M059J (cell line): Measurements from ENCODE around the gene OSBPL9. TPM values are rescaled to one million over a fixed set of nuclear protein-coding genes. Genes with fewer than 3 reads are reported as not detected.
A peak's percentile ranks its signal among the peaks of the same experiment; 100 is the strongest.
"Not testable (repeated sequence)": the region's sequence is repeated elsewhere in the genome, so short reads cannot be mapped to it uniquely, and the experiment has no call there.

Experiments used
- DNase-seq: peaks from one replicate; pipeline ENCODE4 v3.0.0-alpha.2; 2012; ENCODE audit warnings: low read depth
- total RNA-seq: library from RNA; depleted of rRNA; stranded (reverse); fragments of >200 nt; shearing (Covaris generic); gene quantifications from 2 replicates; pipeline ENCODE4 v1.2.3, GENCODE V29; 2014

Gene OSBPL9
- total RNA-seq, 1 experiment from 2014 or later = 109 TPM

DNA sequence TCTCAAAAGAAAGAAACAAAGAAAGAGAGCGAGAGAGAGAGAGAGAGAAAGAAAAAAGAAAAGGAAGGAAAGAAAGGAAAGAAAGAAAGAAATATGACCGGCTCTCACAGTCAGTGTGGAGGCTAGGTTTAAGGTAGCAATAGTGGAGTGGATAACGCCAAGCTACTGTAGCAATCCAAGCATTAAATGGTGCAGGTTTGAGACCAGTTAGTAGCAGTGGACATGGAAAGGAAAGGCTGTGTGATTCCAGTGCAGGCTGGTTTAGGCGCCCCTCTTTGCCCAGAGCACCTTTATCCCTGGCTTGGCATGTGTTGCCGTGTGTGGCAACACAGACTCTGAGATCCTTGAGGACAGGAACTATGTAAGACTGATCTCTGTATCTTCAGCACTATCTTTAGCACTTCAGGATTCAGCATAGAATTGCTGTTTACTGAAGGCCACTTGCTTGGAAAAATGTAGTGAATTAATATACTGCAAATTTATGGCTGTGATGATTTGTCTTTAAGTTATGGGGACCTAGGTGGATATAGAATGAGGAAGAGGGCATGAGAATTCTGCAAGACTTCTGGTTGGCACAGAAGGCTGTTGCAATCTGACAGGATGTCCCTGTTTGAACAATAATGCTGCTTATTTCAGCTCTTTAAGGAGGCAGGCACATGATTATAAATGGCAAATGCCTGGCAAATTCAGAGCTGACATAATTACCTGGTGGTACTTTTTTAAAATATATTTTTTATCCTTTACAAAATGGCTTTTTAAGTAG lies 10.8 kb upstream of the OSBPL9 start:
- DNase-seq = no peak

DNA sequence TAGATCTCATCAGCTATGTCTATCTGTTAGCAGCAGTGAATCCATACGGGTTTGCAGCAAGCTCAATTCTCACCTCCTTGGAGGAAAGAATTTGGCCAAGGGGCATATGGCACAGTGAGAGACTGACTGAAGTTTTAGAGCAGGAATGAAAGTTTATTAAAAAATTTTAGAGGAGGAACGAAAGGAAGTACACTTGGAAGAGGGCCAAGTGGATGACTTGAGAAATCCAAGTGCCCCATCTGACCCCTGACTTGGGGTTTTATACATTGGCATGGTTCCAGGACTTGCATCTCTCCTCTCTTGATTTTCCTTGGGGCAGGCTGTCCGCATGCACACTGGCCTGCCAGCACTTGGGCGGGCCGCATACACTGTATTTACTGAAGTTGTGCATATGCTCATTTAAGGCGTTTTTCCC lies 9.2 kb upstream of the OSBPL9 start:
- peak; percentile 69 for DNase-seq

DNA sequence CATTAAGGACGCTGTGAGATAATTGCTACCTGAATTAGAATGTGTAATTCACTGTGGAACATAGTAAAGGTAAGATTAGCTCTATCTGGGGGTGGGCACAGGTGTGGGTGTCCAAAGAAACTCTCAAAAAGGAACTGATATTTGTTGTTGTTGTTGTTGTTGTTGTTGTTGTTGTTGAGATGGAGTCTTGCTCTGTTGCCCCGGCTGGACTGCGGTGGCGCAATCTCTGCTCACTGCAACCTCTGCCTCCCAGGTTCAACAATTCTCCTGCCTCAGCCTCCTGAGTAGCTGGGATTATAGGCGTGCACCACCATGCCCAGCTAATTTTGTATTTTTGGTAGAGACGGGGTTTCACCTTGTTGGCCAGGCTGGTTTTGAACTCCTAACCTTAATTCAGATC lies 6.8 kb upstream of the OSBPL9 start:
- DNase-seq = not testable (repeated sequence)

DNA sequence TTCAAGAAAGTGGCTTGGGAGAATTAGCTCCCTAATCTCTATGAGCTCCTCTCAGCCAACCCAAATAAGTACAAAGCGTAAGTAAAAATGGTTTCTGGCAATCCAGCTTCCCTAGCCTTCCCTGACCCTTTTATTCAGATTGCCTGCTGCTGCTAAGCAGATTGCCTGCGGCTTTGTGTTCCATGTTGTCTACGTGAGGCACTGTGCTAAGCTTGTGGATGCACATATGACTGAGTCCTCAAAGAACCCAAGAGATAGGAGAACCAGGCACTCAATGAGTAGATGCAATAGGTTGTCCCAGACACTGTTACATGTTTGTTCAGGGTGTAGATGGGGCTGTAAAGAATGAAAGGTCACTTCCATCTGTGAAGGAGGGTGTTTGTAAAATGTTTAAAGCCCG lies 6.3 kb upstream of the OSBPL9 start:
- DNase-seq = no peak

DNA sequence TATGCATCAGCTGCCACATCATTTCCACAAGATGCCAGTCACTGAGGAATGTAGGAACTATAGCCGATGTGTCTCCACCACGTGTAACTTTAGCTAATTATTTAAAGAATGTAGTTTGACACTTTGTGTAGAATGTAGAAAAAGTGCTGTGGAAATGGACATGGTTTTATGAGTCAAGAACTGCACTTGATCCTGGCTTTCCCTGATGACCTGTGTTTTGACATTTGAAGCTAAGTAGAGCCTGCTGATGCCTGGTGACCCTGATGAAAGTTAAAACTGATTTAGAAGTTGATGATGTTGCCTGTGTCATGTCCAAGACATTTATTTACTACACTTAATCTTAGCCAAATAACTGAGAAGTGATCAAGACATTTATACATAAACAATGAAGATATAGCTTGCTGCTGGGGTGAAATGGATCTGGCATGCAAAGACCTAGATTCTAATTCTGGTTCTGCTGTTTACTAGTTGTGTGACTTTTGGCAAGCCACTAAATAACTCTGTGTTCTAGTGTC lies 4.4 kb upstream of the OSBPL9 start:
- peak; percentile 55 for DNase-seq

DNA sequence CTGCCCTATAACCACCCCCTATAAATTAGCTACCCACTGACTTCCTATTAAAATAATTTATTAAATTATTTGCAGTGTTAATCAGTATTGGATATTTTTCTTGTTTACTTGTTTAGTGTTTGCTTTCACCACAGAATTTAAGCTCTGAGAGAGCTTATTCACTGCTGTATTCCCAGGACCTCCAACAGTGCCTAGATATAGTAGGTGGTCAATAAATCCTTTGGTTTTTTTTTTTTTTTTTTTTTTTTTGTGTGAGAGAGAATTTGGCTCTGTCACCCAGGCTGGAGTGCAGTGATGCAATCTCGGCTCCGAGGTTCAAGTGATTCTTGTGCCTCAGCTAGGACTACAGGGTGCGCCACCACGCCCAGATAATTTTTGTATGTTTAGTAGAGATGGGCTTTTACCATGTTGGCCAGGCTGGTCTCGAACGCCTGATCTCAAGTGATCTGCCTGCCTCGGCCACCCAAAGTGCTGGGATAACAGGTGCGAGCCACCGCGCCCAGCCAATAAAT lies 1.1 kb upstream of the OSBPL9 start:
- no peak for DNase-seq

DNA sequence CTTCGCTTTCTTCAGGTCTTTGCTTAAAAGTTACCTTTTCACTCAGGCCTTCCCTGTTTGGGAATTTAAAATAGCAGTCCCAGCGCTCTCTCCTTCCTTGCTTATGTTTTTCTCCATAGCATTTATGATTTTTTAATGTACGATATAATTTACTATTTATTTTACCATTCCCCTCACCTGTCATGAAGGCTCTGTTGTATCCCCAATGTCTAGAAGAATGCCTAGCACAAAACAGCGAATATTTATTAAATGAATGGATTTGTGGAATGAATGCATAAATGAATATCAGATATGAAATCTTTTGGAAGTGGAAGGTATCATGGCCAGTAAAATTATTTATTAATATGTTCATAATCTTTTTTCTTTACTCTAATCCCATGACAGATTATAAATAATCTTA lies 402 bp upstream of the OSBPL9 start:
- DNase-seq = no peak

DNA sequence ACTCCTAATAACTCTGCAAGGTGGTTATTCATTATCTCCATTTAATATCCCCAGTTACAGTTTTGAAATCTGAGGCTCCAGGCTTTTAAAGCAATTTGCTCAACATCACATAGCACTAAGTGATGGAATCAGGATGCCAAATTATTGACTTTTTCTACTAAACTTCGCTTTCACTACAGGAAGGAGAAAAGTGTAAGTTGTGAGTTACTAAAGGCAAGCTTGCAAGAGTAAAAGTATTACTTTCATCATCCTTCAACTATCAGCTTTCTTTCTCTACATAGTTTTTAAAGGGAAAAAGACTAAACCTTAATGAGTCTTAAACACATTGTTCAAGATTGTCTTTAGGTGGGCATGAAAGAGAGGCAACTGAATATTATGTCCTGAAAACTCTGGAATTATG lies 1.8 kb downstream of the OSBPL9 start:
- DNase-seq = no peak

DNA sequence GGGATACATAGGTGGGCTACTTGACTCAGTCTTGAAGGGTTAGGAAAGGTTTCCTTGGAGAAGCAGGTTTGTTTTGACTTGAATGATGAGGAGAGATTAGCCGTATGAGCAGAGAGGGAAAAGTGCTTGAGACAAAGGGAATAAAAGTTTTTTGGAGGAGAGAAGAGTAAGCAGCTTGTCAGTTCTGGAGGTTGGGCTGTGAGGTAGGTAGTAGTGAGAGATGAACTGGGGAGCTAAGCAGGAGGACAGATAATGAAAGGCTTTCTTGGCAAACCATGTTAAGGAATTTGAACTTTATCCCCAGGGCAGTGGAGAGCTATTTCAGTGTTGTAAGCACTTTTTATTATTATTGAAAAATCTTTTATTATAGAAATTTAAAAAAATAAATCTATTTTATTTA lies 3.6 kb downstream of the OSBPL9 start:
- no peak for DNase-seq

DNA sequence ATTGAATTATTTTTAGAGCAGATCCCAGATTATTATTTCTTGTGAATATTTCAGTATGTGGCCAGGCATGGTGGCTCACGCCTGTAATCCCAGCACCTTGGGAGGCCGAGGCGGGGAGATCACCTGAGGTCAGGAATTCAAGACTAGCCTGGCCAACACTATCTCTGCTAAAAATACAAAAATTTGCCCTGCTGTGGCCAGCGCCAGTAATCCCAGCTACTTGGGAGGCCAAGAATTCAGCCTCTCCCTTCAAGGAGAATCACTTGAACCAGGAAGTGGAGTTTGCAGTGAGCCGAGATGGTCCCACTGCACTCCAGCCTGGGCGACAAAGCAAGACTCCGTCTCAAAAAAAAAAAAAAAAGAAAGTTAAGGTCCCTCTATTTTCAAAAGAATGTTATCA lies 4.3 kb downstream of the OSBPL9 start:
- DNase-seq = no peak

DNA sequence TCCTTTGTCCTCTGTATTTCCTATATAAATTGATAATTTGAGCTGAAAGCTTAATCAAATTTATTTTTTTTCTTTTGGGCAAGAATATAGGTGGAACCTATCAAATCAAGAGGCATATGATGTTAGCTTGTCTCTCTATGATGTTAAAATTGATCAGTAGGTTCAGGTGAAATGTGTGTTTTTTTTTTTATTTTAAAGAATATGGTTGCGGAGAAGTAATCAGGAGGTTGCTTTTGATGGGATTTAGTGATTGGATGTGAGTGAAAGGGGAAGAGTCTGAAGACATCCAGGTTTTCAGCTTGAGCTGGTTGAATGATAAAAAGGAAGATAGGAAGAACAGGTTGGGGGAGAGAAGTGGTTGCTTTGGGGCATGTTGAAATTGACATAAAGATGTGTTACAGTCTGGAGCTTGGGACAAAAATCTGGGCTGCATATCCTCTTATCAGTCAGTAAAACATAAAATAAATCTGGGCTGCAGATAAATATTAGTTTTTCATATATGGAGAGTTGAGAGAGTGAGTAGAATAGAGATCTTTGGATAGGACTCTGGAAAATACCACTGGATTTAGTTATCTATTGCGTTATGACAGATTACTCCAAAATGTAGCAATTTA lies 5.1 kb downstream of the OSBPL9 start:
- DNase-seq = no peak

DNA sequence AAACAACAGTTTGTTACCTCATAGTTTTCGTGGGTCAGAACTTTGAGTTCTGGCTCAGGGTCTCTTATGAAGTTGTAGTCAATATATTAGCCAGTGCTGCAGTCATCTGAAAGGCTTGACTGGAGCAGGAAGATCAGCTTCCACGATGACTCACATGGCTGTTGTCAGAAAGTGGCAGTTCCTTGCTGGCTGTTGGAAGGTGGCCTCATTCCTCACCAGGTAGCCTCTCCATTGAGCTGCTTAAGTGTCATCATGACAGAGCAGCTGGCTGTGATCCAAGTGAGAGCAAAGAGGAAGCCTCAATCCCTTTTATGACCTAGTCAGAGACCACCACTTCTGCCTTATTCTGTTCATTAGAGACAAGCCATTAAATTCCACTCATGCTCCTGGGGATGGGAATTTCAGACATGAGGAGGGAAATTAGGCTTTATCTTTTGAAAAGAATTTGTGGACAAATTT lies 5.6 kb downstream of the OSBPL9 start:
- DNase-seq = peak; percentile 92

DNA sequence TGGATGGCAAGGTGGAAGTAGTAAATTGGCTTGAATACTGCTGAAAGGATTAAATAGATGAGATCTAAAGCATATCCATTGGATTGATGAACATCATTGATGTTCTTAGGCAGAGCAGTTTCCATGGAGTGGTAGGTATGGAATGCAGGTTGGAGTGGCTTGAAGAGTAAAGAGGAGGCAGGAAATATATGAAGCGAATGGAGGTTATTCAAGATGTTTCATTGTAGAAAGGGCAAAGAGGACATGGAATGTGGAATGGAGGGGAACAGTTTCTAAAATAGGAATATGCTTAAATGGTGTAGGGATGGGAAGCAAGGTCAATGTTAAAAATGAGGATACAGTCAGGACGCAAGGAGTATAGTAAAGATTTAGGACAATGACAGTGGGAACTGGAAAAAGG lies 6.1 kb downstream of the OSBPL9 start:
- no peak for DNase-seq

DNA sequence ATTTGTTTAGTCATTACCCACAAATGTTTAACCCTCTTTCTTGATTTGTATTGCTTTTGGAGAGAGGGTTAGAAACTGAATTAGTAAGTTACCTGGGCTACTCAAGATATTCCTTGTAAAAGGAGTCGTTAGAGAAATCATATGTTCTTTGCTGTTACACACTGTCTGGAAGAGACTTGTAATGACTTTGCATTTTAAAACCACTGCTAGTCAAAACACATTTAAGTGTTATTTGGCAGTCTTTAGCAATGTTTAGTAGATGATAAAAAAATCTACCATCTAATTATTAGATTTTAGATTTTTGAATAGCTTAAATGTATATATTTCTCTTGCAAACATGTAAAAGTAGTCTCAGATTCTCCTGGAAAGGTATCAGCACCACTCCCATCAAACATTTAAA lies 6.6 kb downstream of the OSBPL9 start:
- DNase-seq = no peak

DNA sequence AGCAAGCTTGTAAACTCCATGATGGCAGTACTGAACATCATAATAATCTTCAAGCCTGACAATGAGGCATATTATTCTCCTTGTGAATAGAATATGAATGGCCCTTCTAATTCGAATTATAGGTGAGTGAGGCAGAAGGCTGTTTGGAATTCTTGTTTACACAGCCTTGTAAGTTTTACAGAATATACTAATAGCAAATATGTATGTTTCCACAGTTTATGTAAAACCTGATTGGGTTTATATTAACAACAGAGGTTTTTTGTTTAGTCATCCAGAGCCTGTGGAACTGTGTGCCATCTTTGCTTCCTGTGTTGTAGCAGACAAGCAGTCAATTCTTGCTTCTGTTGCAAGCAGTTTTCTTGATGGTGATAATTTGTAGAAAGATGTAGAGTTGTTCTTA lies 8.0 kb downstream of the OSBPL9 start:
- no peak for DNase-seq

DNA sequence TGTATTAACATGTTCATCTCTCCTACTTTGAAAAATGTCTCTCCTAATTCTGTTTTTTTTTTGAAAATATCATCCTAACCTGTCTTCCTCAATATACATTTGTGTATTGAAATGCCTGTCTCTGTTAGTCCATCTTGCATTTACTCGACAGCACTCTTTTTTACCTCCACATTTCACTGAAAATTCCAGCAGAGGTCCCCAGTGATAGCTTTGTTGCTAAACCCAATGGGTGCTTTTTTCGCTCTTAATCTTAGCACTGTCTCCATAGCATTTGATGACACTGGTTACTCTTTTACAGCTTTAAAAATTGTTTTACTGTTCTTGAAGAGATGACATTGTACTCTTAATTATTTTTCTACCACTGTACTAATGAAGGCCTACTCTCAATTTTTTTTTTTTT lies 10.8 kb downstream of the OSBPL9 start:
- DNase-seq = peak; percentile 59

DNA sequence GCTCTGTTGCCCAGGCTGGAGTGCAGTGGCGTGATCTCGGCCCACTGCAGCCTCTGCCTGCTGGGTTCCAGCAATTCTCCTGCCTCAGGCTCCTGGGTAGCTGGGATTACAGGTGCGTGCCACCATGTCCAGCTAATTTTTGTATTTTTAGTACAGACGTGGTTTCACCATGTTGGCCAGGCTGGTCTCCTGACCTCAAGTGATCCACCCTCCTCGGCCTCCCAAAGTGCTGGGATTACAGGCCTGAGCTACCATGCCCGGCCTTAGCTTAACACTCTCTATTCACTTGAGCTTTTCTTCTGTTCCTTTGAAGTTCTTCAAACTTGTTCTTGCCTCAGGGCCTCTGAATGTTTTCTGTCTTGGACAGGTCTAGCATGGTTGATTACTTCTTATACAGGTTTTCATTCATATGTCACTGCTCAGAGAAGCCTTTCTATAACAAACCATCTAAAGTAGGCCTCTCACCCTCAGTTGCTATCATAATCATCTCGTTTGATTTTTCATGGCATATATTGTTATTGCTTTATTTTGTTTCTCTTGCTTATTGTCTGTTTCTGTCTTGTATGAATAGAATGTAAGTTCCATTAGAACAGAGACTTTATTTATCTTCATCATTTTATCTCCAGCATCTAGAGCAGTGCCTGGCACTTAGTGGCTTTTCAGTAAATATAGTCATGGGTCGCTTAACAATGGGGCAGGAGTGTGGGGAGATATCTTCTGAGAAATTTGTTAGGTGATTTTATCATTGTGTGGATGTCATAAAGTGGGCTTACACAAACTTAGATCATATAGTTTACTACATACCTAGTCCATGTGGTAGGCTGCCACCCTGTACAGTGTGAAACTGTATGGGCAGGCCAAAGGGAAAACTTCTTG lies 12.1 kb downstream of the OSBPL9 start:
- no peak for DNase-seq

DNA sequence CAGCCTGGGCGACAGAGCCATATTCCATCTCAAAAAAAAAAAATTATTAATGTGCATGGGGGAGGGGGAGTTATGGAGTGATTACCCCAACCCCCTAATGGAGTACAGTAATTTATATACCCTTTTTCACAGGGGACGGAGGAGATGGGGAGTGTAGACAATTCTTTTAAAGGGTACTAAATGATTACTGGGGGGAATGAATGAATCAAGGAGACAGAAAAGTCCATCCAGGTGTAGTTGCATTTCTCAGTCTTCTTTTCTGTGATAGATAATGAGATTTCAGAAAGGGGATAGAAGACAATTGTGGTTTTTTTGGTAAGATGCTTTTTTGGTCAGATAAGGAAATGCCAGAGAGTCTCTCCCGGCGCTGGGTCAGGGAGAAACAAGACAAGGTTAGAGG lies 13.0 kb downstream of the OSBPL9 start:
- no peak for DNase-seq

DNA sequence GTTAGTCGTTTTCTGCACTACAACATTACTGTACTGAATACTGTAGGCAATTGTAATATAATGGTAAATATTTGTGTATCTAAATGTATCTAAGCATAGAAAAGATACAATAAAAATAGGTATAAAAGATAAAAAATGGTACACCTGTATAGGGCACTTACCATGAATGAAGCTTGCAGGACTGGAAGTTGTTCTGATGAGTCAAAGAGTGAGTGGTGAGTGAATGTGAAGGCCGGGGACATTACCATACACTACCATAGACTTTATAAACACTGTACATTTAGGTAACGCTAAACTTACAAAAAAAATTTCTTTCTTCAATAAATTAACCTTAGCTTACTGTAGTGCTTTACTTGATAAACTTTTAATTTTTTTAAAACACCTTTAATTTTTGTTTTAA lies 13.5 kb downstream of the OSBPL9 start:
- DNase-seq = no peak

DNA sequence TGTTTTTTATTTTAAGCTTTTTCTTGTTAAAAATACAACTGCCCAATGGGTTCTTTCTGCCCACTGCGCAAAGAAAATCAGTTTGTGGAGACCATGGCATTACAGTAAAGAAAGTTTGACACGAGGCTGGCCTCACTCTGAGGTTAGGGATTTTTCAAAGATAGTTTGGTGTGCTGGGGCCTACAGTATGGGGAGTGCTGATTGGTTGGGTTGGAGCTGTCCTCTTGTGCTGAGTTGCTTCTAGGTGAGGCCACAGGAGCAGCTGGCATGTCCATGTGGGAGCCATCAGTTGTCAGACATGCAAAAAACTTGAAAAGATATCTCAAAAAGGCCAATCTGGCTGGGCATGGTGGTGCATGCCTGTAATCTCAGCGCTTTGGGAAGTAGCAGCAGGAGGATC lies 14.0 kb downstream of the OSBPL9 start:
- DNase-seq = no peak

DNA sequence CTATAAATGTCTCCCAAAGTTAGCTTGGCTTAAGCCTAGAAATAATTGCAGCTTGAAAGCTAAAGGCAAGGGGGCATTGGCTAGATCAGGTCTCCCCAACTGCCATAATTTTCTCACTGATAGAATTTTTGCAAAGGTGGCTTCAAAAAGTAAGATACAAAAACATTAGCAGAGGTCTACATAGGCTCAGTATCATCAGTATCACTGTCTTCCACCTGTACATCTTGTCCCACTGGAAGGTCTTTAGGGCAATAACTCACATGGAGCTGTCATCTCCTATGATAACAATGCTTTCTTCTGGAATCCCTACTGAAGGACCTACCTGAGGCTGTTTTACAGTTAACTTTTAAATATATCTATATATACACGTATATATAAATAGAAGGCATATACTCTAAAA lies 14.9 kb downstream of the OSBPL9 start:
- DNase-seq = no peak

DNA sequence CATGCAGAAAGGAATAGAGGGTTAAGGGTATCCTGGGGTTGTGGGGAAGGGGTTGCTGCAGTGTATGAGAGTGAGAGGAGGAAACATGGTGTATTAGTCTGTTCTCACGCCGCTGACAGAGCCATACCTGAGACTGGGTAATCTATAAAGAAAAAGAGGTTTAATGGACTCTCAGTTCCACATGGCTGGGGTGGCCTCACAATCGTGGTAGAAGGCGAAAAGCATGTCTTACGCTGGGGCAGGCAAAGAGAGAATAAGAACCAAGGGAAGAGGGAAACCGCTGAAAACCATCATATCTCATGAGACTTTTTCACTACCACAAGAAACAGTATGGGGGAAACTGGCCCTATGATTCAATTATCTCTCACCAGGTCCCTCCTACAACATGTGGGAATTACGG lies 17.7 kb downstream of the OSBPL9 start:
- DNase-seq = no peak
